NCI-H82 treated with DMSO at 0.1 percent for 48 hours (cell line): Measurements from ENCODE around the gene SHISA6.

Experiments used
- DNase-seq: peaks from one replicate; lab custom pipeline; 2025; ENCODE audit not compliant: unreplicated experiment; lab: John Stamatoyannopoulos, UW

SHISA6 gene

DNA sequence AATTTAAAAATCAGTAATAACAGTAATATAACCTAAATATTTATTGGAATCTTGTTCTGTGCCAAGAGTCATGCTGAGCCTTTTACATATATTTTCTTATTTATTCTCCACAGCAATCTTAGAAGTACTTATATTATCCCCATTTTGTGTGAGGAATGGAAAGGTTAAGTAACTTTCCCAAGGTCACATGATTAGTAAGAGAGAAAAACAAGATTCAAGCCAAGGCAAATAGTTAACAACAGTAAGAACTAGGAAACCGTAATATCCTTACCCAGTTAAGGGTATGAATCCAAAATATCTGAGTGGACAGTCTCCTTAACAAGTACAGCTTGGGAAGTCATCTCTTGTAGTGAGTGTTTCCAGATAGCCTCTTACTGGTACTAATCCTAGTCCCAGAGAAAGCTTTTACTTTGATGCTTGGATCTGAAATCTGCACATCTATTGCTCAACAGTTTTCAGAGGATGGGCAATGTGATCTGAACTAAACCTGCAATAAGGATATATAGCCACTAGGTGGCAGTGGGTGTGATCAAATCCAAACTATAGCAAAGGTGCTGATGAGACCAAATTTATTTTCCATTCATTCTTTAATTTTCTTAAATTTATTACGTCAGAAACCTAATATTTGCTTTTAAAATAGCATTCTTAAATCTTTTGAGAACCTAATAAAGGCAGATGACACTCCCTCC, 23.3 kb downstream of the SHISA6 start:
- no peak for DNase-seq

DNA sequence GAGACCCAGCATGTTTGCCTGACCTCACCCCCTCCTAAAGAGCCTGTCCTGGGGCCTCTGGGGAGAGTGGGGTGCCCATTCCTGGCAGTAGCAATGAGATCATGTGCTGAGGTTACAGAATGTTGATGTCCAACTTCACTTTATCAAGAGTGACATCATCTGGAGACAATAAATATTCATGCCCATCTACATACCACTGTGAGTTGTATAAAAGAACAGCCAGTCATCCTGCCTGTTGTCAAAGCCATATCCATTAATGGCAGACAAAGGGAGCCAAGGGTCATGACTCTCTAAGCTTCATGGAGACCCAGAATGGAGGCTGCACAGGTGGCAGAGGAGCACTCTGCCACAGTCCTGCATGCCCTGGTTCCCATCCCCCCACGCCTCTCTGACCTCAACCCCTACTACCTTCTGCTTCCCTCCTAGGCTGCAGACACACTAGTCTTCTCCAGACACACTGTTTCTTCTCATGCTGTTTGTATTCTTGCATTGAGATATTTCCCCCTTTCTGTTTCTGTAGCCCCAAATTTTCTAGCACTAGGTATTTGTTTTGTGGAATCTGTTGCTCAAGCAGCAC, 27.1 kb downstream of the SHISA6 start:
- DNase-seq, result no peak

DNA sequence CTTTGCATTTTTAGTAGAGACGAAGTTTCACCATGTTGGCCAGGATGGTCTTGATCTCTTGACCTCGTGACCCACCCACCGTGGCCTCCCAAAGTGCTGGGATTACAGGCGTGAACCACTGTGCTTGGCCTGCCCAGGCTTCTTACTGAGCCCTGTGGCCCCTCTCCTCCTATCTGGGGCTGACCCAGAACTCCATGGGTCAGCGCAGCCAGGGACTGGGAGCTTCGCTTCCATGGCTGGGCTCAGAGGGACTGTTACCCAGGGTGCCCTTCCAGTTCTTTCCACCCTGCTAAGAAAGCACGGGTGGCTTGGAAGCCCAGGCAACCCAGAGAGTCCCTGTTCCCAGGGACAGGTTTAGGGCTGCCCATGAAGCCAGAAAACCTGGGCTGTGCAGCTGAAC, 28.2 kb downstream of the SHISA6 start:
- DNase-seq, result no peak

DNA sequence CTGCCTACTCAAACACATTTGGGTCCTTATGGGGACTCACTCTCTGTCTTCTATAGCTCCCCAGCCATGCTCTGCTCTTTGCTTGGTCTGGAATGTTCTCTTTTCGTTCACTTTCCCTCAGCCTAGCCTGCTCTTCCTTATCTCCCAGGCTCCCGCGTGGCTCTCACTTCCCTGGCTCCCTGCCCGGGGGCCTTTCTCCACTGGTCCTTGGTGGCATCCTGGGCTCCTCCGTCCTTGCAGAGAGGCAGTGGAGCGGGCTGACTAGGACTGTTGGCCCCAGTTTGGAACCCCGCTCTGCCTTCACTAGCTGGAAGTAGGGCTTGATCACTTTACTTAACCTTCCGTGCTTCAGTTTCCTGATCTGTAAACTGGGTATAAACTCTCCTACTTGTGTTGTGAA, 31.2 kb downstream of the SHISA6 start:
- no peak for DNase-seq

DNA sequence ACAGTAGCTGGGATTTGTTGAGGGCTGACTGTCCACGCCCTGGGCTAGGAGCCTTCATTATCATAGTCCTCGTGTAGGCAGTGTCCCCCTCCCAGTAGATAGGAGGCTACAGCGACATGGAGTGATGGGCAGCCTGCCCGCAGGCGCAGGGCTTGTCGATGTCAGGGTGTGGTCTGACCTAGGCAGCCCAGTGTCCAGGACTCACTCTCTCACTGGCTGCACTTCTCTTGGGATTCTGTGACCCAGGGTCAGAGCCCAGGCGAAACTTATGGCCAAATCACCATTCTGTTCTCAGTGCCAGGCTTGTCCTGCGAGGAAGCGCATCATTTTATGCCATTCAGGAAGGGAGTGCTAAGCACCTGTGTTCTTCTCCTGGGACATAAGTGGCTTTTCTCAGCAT, 32.6 kb downstream of the SHISA6 start:
- no peak for DNase-seq

DNA sequence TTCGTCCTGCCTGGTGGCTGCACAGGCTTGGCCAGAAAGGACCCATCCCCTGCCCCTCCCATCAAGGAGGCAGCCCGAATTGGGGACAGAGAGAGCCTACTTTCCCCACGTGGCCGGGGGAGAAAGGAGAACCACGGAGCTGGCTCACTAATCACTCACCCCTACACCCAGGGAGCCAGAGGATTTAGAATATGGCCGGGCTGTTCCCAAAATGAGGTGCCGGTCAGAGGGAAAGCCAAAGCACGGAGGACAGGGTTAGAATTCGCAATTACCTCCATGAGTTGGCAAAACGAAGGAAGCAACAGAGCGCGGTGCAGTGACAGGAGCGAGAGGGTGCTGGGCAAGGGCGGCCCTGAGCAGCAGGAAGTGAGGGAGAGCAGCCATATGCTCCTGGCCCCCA, 33.1 kb downstream of the SHISA6 start:
- no peak for DNase-seq

DNA sequence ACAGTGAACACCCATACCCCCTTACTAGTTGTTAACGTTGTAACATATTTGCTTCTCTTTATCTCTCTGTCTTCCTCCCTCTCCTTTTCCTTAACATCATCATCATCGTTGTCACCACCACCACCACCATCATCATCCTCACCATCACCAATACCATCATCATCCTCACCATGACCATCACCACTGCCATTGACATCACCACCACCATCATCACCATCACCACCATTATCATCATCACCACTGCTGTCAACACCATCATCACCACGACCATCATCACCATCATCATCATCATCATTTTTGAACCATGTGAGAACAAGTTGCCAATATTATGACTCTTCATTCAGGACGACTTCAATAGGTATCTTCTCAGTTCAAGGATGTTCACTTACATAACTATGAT, 35.5 kb downstream of the SHISA6 start:
- no peak for DNase-seq

DNA sequence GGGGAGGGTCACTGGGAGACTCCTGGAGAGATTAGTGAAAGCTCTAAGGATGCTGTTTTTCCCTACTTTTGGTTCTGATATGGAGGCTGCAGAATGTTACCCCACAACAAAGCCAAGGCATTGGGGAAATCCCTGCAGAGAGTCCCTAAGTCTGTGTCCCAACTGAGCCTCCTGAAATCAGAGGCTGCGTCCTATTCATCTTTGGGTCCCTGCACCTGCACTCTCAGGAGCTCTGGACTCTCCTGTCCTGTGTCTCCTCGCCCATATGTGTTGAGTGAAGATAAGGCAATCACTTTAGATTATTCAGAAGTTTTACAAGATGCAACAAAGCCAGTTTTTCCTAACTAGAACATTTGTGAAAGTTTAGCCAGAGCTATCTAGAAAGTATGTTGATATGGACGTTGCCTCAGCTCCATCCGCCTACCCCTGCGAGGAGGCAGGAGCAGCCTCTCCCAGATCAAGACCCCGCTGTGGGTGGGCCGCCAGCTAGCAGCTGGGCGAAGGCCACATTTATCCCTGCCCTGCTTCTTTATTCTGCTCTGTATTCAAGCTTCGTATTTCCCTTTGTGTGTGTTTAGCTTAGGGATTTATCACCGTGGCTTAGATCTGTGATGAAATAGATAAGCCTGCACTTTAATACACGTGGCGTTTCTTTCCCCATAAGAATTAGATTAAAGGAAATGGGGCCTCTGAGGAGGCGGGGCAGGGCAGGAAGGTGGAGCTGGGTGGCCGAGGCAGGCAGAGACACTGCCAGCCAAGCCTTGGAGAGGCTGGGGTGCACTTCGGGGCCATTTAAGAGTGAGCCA, 37.4 kb downstream of the SHISA6 start:
- peak; percentile 14 for DNase-seq

DNA sequence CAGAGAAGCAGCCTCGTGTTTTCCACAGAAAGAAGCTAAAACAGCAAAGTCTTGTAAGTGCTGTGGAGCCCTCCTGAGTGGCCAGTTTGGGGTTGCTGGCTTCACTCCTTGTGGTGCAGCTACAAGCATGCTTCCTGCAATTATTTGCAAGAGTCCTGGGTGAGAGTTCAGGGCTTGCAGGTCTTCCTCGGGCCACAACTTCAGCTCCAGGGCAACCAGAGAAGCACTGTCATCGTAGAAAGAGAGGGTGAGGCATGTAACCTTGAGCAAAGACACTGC, 37.9 kb downstream of the SHISA6 start:
- no peak for DNase-seq

DNA sequence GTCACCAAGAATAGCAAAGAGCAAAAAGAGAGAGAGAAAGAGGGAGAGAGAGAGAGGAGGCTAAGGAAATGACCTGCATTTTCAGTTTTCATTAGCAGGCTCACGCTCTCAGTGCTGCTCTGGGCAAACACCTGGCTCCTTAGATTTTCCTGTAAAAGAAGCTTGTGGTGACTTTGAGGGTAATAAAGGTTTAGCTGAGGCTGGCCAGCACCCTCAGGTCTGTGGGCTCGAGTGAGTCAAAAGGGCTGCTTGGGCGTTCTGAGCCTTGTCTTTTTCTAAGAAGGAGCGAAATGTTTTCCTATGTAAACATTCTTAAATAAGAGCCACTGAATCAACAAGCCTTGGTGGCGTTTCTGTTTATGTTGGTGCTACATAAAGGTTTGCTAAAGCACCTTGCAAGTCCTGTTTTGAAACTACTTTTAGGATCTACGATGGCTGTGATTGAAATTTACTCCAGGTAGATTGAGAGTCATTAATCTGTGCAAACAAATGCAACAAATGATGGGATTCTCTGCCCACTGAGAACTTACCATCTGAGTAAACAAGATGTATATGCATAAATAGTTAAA, 38.8 kb downstream of the SHISA6 start:
- no peak for DNase-seq

DNA sequence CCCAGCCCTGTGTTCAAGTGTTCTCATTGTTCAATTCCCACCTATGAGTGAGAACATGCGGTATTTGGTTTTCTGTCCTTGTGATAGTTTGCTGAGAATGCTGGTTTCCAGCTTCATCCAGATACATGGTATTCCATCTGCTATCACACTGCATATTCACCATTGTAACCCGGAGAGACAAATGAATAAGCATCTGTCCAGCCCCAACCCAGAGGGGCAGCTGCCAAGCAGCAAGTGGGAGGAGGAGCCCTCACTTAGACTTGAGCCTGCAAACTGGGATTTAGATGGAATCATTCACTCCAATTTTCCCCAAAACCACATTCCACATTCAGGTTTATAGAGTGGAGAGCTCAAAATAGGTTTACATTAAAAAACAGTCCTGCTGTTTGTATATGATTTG, 41.6 kb downstream of the SHISA6 start:
- DNase-seq, result no peak

DNA sequence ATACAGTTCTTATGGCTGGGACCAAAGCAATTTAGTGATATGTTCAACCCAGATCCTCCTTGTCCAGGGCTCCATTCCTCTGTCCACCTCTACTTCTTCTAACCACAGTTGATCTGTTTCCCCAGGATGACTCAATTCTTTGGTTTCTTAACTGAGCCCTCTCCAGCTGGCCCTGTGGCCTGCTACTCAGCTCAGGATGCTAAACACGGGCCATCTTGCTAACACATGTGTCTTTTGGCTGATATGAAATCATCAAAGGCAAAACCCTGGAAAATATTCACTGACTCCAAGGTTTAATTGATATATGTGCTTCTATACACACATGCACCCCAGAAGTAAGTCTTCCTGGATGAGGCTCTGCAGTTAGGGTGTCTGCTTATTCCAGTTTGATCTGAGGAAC, 43.8 kb downstream of the SHISA6 start:
- DNase-seq, result no peak

DNA sequence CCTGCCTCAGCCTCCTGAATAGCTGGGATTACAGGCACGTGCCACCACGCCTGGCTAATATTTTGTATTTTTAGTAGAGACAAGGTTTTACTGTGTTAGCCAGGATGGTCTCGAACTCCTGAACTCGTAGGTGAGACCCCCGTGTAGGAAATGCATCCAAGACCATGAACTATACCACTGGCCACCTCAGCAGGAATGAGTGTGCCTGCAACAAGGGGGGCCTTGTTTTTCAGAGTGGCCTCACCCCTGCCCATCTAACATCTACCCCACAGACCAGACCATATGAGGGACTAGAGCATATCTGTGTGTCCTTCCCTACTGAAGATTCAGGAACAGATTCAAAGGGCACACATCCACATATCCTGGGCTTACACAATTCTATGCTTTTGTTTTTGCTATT, 44.9 kb downstream of the SHISA6 start:
- DNase-seq, result no peak

DNA sequence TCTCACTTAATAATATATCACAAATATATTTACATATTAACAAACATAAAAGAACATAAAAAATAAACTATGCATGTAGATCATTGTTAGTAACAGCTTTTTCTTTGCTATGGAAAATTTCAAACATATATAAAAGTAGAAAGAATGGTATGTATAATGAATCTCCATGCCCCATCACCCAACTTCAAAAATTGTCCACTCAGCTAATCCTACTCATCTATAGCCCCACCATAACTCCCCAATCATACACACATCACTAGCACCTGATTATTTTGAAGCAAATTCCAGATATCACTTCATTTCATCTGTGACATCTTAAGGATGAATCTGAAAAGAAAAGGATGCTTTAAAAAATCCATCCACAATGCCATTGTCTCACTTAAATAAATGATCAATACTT, 46.8 kb downstream of the SHISA6 start:
- DNase-seq, result no peak

DNA sequence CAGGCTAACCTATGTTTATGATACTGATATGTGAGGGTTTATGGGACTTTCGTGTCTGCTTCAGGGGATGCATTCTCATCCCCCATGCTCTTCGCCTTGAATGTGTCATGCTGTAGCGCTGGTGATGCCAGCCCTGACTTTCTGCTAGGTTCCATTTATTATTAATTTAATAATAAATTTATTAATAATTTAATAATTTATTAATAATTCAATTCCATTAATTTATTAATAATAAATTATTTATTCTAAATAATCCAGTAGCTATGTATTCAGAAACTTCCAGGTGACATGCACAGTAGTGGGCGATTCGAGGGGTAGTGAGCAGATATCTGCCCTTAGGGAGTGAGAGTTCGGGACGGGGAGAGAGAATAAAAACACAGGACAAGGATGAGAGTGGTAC, 49.8 kb downstream of the SHISA6 start:
- no peak for DNase-seq

DNA sequence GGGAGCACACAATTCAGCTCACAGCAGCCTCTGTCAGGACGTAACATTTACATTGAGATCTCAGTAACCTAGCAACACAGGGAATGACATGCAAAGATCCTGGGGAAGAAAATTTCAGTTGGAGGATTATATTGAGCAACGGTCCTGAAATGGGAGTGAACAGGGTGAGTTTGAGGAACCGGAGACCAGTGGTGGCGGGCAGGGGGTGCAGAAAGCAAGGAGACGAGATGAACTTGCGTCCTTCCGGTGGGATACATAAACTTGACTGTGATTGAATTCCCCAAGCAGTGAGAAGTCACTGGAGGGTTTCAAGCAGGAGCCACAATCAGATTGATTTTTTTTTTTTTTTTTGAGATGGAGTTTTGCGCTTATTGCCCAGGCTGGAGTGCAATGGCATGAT, 51.5 kb downstream of the SHISA6 start:
- no peak for DNase-seq

DNA sequence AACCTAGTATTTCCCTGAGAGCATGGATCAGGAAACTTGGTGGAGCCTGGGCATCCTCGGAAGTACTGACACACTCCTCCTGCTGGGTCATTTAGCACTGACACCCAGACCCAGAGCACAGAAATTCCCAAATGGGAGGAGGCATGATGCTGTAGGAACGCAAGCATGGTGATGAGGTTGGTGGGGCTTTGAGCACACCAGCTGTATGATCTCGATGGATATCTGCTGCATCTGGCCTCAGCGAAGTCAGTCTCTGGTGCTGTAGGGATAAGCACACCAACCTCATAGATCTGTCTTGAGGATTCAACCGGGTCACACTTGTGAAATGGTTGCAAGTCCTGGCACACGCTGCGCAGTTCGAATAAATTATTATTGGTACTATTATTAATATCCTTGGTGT, 52.5 kb downstream of the SHISA6 start:
- no peak for DNase-seq

DNA sequence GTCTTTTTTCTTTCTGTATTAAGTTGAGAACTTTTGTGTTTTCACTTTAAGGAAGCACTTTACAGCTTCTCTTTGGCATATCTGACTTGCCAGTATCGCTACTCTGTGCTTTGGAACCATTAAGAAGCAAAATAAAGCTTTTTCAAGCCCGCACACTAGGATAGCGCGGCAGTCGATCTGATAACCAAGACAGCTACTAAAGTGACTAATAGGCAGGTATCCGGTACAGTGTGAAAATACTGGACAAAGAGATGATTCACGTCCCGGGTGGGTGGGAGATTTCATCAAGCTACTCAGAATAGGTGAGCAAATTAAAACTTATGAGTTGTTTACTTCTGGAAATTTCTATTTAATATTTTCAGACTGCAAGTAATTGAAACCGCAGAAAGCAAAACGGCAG, 53.8 kb downstream of the SHISA6 start:
- no peak for DNase-seq

DNA sequence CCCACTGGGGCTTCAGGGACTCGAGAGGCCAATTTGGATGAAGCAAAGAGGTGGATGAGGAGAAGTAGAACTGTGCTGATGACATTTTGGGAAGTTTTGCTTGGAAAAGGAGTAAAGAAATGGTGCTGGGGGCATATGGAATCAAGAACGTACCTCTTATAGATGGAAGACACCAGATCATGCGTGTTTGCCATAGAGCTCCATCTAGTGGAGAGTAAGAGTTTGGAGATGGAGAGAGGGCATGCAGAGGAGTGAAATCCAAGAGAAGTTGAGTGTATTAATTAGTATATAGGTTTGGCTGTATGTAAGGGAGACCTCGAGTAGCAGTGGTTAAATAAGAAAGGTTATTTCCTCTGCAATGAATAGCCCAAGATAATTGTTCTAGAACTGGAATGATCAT, 56.0 kb downstream of the SHISA6 start:
- DNase-seq, result no peak

DNA sequence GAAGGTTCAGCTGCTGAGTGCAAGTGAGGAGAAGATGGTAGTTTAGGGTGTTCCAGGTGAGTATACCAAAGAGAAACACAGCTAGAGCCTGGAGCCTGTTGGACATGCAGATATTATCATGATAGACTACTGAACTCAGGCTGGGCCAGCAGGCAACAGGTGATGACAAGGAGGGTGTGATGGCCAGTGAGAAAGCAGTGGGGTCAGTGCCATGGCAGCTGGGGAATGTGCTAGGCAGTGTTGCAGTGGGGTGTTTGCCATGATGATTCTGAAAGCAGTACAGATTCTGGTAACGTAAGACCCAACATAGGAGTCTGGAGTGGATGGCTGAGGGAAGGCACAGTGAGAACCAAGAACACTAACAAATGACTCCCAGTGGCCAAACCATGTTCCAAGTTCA, 57.4 kb downstream of the SHISA6 start:
- DNase-seq, result no peak

DNA sequence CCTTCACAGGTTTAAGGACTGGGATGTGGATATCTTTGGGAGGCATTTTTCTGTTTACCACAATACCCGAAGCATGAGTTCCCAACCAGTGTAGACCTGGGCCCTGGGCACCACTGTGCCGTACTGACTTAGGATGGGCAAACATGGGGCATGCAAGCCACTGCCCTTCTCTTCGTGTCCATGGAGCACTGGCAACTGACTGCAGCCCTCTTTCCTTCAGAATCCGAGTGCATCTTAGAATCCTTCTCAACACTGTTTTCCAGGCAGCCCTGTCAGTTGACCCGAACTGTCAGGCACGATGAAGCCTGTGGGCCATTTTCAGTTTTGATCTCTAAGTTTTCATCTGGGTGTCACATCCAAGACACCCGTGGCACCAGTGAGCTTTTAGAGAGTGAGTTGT, 59.2 kb downstream of the SHISA6 start:
- DNase-seq, result no peak

DNA sequence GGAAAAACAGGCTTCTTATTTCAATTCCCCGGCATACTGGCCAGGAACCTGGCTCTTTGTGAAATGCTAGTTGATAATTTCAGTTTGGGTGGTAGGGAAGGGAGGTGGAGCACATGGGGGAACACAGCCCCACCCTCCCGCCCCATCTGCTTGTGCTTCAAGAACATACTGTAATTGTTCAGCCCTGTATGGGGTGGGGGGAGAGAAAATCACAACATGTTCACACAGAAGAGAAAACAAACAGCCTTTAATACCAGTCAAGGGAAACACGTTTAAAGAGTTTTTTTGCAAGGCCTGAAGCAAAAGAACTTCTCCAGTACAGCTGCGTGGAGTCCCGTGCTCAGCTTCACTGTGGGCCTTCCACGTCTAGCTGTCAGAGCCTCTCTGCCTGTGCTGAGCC, 59.7 kb downstream of the SHISA6 start:
- DNase-seq, result no peak
